Adrenal gland (tissue), 12 donors: ENCODE results near the gene SHB. TPM values are rescaled to one million over a fixed set of nuclear protein-coding genes. Genes with fewer than 3 reads are reported as not detected.
A peak's percentile ranks its signal among the peaks of the same experiment; 100 is the strongest.

ENCODE experiments used
- DNase-seq, 7 donors: peaks; one replicate each; pipeline ENCODE4 v3.0.0-alpha.2; 2019 to 2020
- H3K27ac ChIP-seq, 5 donors: fragments of 200-600 bp; sonication (generic) in 4 of 5; 1 replicate in 3 of 5; 2 replicates in 2 of 5; pipeline versions ENCODE4 v1.5.1 to v1.8.0; 2016 to 2020; ENCODE audit warnings: mild to moderate bottlenecking in 1 of 5
- H3K27me3 ChIP-seq: fragments of 200-600 bp; 2 replicates; pipeline ENCODE4 v1.8.0; 2021
- H3K36me3 ChIP-seq, 2 donors: fragments of 200-600 bp; replicated peaks in 1 of 2; 1 replicate in 1 of 2; 2 replicates in 1 of 2; pipeline versions ENCODE4 v1.5.1 to v1.8.0; 2018 to 2022
- H3K4me1 ChIP-seq, 2 donors: fragments of 200-600 bp; replicated peaks in 1 of 2; 1 replicate in 1 of 2; 2 replicates in 1 of 2; pipeline versions ENCODE4 v1.5.1 to v1.8.0; 2018 to 2021
- H3K4me3 ChIP-seq, 4 donors: fragments of 200-600 bp; sonication (generic) in 3 of 4; one replicate each; pipeline ENCODE4 v1.5.1; 2016 to 2018
- H3K9me3 ChIP-seq, 3 donors: fragments of 200-600 bp; sonication (generic) in 1 of 3; replicated peaks in 1 of 3; 1 replicate in 2 of 3; 2 replicates in 1 of 3; pipeline versions ENCODE4 v1.5.1 to v1.8.0; 2016 to 2021
- CTCF ChIP-seq, 6 experiments: fragments of 450-650 bp in 4 of 6; fragments of 200-600 bp in 2 of 6; sonication (generic) in 1 of 6; IDR thresholded peaks; 1 replicate in 5 of 6; 2 replicates in 1 of 6; pipeline versions ENCODE4 v1.5.1 to v1.8.0; 2016 to 2021; ENCODE audit warnings: antibody characterized with exemption in 6 of 6, mild to moderate bottlenecking in 2 of 6, moderate library complexity in 1 of 6
- POLR2A ChIP-seq, 2 donors: fragments of 450-650 bp; IDR thresholded peaks; one replicate each; pipeline ENCODE4 v1.6.1; 2017; ENCODE audit warnings: antibody characterized with exemption in 2 of 2, mild to moderate bottlenecking in 2 of 2, moderate library complexity in 1 of 2
- WGBS, 4 donors: extraction: QIAGEN DNeasy Blood & Tissue Kit in 2 of 4; methylation state at CpG; one replicate each; pipeline versions ENCODE4 v1.1.5 to v1.1.7; 2013 to 2017; 5-methylcytosine and 5-hydroxymethylcytosine counted together
- intact Hi-C, 2 donors: fragments of 100-400 bp; cut with DNase I; formaldehyde crosslinking; loops; one replicate each; pipeline versions ENCODE4 v1.14.1 to v1.15.0; 2022 to 2023
- polyA plus RNA-seq, 3 donors: library from polyadenylated mRNA; stranded (reverse); fragments of 200-250 nt in 2 of 3; fragments of 350-450 nt in 1 of 3; fragmentation: Illumina TruSeq in 1 of 3; extraction: RNeasy Lipid Tissue Mini Kit (QIAGEN cat#74804) in 1 of 3; gene quantifications; one replicate each; pipeline ENCODE4 v1.2.3, GENCODE V29; 2013 to 2014
- total RNA-seq, 9 donors: library from RNA; depleted of rRNA in 4 of 9; stranded (reverse); fragments of >200 nt in 4 of 9; fragments of 120-200 nt in 1 of 9; fragmentation: NEBNext Ultra II Directional in 1 of 9; extraction: Animal tissue kit (Norgen Biotek cat#: 25700) in 1 of 9; gene quantifications; one replicate each; pipeline versions ENCODE4 v1.1.0 to v1.2.4, GENCODE V29; 2013 to 2023
- donor health status: healthy with polysubstance abuse.
- donor health status: Bipolar disorder and iron deficiency.
- donor health status: DM: yes; HTN: yes; CAD: no.
- donor health status: DM: no; HTN: no; CAD: no.
- donor health status: DM: no; HTN: no; CAD: no.
- donor health status: DM: yes; HTN: yes; CAD: no.

The SHB gene
- total and polyA plus RNA-seq, 12 donors: 3.2 to 21.2 (median 11.1) TPM

- intact Hi-C loops: no loop called here
- H3K36me3 ChIP-seq: no peaks in the 10 kb centered on the region
- H3K27me3 ChIP-seq: no peaks in the 10 kb centered on the region
- no peak for TF ChIP-seq CTCF (IDR thresholded peaks at IDR 0.05)
- no peak for TF ChIP-seq POLR2A (IDR thresholded peaks at IDR 0.05)
- peaks cover 15 to 44% of the 10 kb centered on the region in 2 donors for H3K4me1 ChIP-seq
- no peaks in the 10 kb centered on the region for H3K9me3 ChIP-seq
- H3K4me3 ChIP-seq: no peak overlapping the region
- WGBS, 4 donors: 82 to 95% (median 85%) methylated on average over 14 to 21 of the region's 21 CpGs
- H3K27ac ChIP-seq: peak overlapping the region in 2 of 5 donors; percentile 14 to 69
- DNase-seq: no peak
Measured at GRCh38 chr9:38039907-38040682, 28.9 kb downstream of the SHB start.

DNA sequence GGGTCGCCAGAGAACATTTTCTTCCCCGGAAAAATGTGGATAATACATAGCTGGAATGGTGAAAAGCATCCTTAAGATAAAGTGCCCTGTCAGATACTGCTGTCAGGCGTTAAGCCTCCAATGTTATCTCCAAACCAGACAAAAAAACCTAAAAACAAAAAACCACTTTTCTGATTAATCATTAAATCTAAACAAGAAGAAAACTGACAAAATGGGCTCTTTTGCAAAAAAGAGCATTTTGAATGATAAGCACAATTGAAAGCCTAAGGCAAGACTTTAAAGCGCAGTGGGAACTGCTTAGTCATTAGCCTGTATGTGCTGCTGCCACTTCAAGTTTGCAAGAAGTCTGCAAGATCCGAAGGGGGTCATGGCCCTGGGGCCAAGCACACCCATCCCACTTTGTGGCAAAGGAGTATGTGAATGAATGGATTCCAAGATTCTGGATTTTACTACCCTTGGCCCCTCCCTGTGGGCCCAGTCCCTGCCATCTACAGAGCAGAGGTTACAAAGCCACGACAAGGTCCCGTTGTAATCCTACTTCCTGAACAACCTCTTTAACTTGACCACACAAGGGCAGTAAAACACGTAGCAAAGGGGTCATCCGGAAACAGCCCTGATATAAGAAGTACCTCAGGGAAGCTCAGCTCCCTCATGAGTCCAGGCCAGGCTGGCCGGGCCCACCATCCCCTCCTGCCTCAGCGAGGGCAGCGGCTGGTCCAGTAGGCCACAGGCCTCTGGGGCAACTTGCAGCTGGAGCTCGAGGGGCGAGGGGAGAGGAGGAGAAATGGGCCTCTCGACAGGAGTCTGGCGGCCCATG is 29.7 kb downstream of the SHB start:
- 63 to 71% (median 70%) methylated on average over 15 to 16 of the region's 16 CpGs for WGBS, 4 donors

GRCh38 chr9:38038307-38039089 is 30.5 kb downstream of the SHB start:
- H3K27ac ChIP-seq: peak overlapping the region in 3 of 5 donors; percentile 14 to 80 (median 49)
- no peak overlapping the region for H3K4me3 ChIP-seq
- 55 to 71% (median 67%) methylated on average over 15 of the region's 15 CpGs for WGBS, 4 donors
- H3K9me3 ChIP-seq: no peaks in the 10 kb centered on the region
- intact Hi-C loops: no loop called here
- TF ChIP-seq POLR2A (IDR thresholded peaks at IDR 0.05): no peak
- no peaks in the 10 kb centered on the region for H3K36me3 ChIP-seq
- H3K4me1 ChIP-seq: peaks cover 15 to 44% of the 10 kb centered on the region in 2 donors
- no peak for DNase-seq
- no peaks in the 10 kb centered on the region for H3K27me3 ChIP-seq

More for the DNA sequence above, 29.7 kb downstream of the SHB start:
- no peaks in the 10 kb centered on the region for H3K36me3 ChIP-seq
- no peak for DNase-seq
- no peak for TF ChIP-seq CTCF (IDR thresholded peaks at IDR 0.05)
- no peak for TF ChIP-seq POLR2A (IDR thresholded peaks at IDR 0.05)
- peaks cover 15 to 44% of the 10 kb centered on the region in 2 donors for H3K4me1 ChIP-seq
- intact Hi-C loops: no loop called here
- no peaks in the 10 kb centered on the region for H3K27me3 ChIP-seq
- H3K27ac ChIP-seq: peak overlapping the region in 2 of 5 donors; percentile 14 to 69
- no peaks in the 10 kb centered on the region for H3K9me3 ChIP-seq
- no peak overlapping the region for H3K4me3 ChIP-seq

GRCh38 chr9:38037981-38038306 is 31.1 kb downstream of the SHB start:
- no peaks in the 10 kb centered on the region for H3K9me3 ChIP-seq
- TF ChIP-seq POLR2A (IDR thresholded peaks at IDR 0.05): no peak
- TF ChIP-seq CTCF (IDR thresholded peaks at IDR 0.05): no peak
- 92 to 100% (median 96%) methylated on average over 2 to 5 of the region's 5 CpGs for WGBS, 4 donors
- peak overlapping the region in 2 of 5 donors; percentile 49 to 80 for H3K27ac ChIP-seq
- no peak overlapping the region for H3K4me3 ChIP-seq
- H3K27me3 ChIP-seq: no peaks in the 10 kb centered on the region
- intact Hi-C loops: no loop called here
- H3K36me3 ChIP-seq: no peaks in the 10 kb centered on the region
- DNase-seq: no peak
- H3K4me1 ChIP-seq: peaks cover 15 to 44% of the 10 kb centered on the region in 2 donors
